ENCODE results near the gene MRPL14. TPM values are rescaled to one million over a fixed set of nuclear protein-coding genes. Genes with fewer than 3 reads are reported as not detected.
"Not testable (repeated sequence)": the region's sequence is repeated elsewhere in the genome, so short reads cannot be mapped to it uniquely, and the experiment has no call there.

Gene MRPL14
- total RNA-seq, 1 donor from 2014 or later, result 66.6 TPM

GRCh38 chr6:44102527-44102926, 24.7 kb downstream of the MRPL14 start:
- DNase-seq (ENCODE audit: low read depth), result peak; percentile 44

GRCh38 chr6:44101832-44102231, 25.4 kb downstream of the MRPL14 start:
- peak; percentile 59 for DNase-seq (ENCODE audit: low read depth)

- DNase-seq (ENCODE audit: low read depth), result peak; percentile 46
Measured at GRCh38 chr6:44100088-44100550, 27.1 kb downstream of the MRPL14 start.

GRCh38 chr6:44099192-44099591, 28.1 kb downstream of the MRPL14 start:
- no peak for DNase-seq (ENCODE audit: low read depth)

- DNase-seq (ENCODE audit: low read depth), result no peak
Measured at GRCh38 chr6:44097782-44098317, 29.4 kb downstream of the MRPL14 start.

- peak; percentile 82 for DNase-seq (ENCODE audit: low read depth)
Measured at GRCh38 chr6:44096612-44097011, 30.6 kb downstream of the MRPL14 start.

GRCh38 chr6:44095243-44095623, 32.0 kb downstream of the MRPL14 start:
- DNase-seq (ENCODE audit: low read depth), result not testable (repeated sequence)

- DNase-seq (ENCODE audit: low read depth), result no peak
Measured at GRCh38 chr6:44094403-44095242, 32.6 kb downstream of the MRPL14 start.

- DNase-seq (ENCODE audit: low read depth), result no peak
Measured at GRCh38 chr6:44093750-44094402, 33.4 kb downstream of the MRPL14 start.

- DNase-seq (ENCODE audit: low read depth), result no peak
Measured at GRCh38 chr6:44093066-44093465, 34.2 kb downstream of the MRPL14 start.

GRCh38 chr6:44091981-44092884, 35.0 kb downstream of the MRPL14 start:
- no peak for DNase-seq (ENCODE audit: low read depth)

- DNase-seq (ENCODE audit: low read depth), result not testable (repeated sequence)
Measured at GRCh38 chr6:44091356-44091755, 35.9 kb downstream of the MRPL14 start.

GRCh38 chr6:44090465-44090864, 36.8 kb downstream of the MRPL14 start:
- no peak for DNase-seq (ENCODE audit: low read depth)

- DNase-seq (ENCODE audit: low read depth), result no peak
Measured at GRCh38 chr6:44088827-44089590, 38.2 kb downstream of the MRPL14 start.

GRCh38 chr6:44087623-44088022, 39.6 kb downstream of the MRPL14 start:
- no peak for DNase-seq (ENCODE audit: low read depth)

GRCh38 chr6:44086931-44087574, 40.2 kb downstream of the MRPL14 start:
- no peak for DNase-seq (ENCODE audit: low read depth)

- no peak for DNase-seq (ENCODE audit: low read depth)
Measured at GRCh38 chr6:44085219-44085618, 42.0 kb downstream of the MRPL14 start.

GRCh38 chr6:44084231-44085014, 42.8 kb downstream of the MRPL14 start:
- DNase-seq (ENCODE audit: low read depth), result peak; percentile 78

- no peak for DNase-seq (ENCODE audit: low read depth)
Measured at GRCh38 chr6:44082872-44083321, 44.4 kb downstream of the MRPL14 start.
